SK-MEL-5 (cell line): ENCODE measurements around the gene TRAF3IP3. TPM values are rescaled to one million over a fixed set of nuclear protein-coding genes. Genes with fewer than 3 reads are reported as not detected.

Experiments
- DNase-seq: peaks from one replicate; pipeline ENCODE4 v3.0.0-alpha.2; 2016; ENCODE audit warnings: low read depth, low spot score
- in situ Hi-C: cut with HindIII; loops from 2 replicates; pipeline ENCODE4 v1.10.0; 2016; ENCODE audit warnings: low sequenced_read_pairs, high pct_unique_total_duplicates, low pct_unique_long_range_greater_than_20kb
- polyA plus RNA-seq, 2 experiments: library from polyadenylated mRNA; depleted of rRNA; stranded (reverse); fragments of >200 nt; gene quantifications; 2 replicates each; pipeline ENCODE4 v1.2.3, GENCODE V29; 2015
- total RNA-seq: library from RNA; depleted of rRNA; stranded (reverse); fragments of >200 nt; shearing (Covaris generic); gene quantifications from 2 replicates; pipeline ENCODE4 v1.2.3, GENCODE V29; 2014; rRNA removed

TRAF3IP3 gene, protein sequence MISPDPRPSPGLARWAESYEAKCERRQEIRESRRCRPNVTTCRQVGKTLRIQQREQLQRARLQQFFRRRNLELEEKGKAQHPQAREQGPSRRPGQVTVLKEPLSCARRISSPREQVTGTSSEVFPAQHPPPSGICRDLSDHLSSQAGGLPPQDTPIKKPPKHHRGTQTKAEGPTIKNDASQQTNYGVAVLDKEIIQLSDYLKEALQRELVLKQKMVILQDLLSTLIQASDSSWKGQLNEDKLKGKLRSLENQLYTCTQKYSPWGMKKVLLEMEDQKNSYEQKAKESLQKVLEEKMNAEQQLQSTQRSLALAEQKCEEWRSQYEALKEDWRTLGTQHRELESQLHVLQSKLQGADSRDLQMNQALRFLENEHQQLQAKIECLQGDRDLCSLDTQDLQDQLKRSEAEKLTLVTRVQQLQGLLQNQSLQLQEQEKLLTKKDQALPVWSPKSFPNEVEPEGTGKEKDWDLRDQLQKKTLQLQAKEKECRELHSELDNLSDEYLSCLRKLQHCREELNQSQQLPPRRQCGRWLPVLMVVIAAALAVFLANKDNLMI
- total RNA-seq: 0.61 TPM in 1 of 2 replicates, not detected in the other
- not detected in 2 replicates for polyA plus RNA-seq (2015; cell fraction: cytosol; rRNA removed)
- polyA plus RNA-seq (2015; cell fraction: nucleus; rRNA removed): not detected in 2 replicates

GRCh38 chr1:209755926-209756614, at the start of gene TRAF3IP3:
TSS of gene TRAF3IP3 (plus strand) at chr1:209756053. CDS start at chr1:209760040, 3,987 bp downstream.
- in situ Hi-C loops: no loop called here

DNA sequence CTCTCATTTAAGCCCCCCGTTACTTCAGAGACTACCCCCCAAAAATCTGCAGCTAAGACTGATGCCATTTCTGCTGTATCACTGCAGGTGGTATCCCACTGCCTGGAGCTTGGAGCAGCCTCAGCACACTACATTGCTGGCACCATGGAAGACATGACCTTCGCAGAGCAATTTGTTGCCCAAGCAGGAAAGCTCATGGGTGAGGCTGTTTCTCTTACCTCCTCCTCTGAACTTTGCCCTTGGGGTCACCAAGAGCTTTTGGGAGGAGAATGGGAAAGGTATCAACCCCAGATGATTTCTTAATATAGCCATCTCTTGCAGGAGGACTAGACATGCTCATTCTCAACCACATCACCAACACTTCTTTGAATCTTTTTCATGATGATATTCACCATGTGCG, 49.2 kb upstream of the TRAF3IP3 start:
- in situ Hi-C loops: no loop called here
- no peak for DNase-seq

More at GRCh38 chr1:209755926-209756614, at the start of gene TRAF3IP3:
- DNase-seq: no peak

- DNase-seq: no peak
- in situ Hi-C loops: no loop called here
Observed at GRCh38 chr1:209707308-209707707, 48.5 kb upstream of the TRAF3IP3 start.

DNA sequence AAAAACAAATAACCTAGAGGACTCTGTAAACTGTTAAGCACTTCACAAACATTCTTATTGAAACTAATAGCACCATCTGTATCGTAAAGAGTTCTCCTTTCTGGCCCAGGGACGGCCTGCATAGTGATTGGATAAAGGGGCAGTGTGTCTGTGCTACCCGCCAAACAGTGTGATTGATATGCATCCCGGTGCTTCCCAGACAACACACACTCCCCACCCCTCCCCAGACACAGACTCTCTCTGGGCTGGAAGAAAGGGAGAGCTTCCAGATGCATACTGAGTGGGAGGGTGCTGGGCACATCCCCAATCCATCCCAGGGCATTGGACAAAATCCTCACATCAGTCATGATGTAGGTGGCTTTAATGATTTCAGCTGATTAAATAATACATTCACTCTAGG, 47.6 kb upstream of the TRAF3IP3 start:
- DNase-seq: no peak
- in situ Hi-C loops: no loop called here

- in situ Hi-C loops: no loop called here
- DNase-seq: no peak
Observed at GRCh38 chr1:209710093-209710492, 45.8 kb upstream of the TRAF3IP3 start.

DNA sequence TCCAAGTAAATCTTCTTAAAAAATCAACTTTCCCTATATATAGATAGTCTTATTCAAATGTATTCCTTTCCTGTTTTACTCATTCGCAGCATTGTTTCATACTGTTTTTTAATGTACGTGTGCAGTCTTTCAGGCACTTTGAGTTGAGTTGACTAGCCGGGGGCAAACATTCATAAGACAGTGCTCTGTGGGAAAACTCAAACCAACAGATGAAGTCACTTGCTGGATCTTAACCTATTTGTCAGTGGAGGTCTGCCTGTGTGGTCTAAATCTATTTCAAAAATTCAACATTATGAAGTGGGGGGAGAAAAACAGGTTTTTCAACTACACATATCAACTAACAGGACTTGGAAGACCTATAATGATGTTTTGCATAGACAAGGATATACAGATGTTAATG, 45.0 kb upstream of the TRAF3IP3 start:
- in situ Hi-C loops: no loop called here
- no peak for DNase-seq

DNA sequence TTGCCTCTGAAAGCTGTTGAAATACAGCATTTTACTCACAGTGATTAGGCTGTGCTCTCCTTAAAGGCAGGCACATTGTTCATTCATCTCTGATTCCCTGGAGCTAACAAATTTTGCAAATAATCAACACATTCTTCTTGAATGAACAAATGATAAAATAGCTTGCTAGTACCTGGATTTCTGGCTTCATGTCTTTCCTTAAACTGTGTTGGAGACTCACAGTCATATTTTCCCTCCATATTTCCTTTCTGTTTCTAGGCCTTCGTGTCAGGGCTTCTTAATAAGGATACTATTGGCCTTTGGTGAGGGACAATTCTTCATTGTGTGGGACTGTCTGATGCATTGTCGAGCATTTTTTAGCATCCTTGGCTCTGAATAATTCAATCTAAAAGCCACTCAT, 41.5 kb upstream of the TRAF3IP3 start:
- no peak for DNase-seq
- in situ Hi-C loops: no loop called here

DNA sequence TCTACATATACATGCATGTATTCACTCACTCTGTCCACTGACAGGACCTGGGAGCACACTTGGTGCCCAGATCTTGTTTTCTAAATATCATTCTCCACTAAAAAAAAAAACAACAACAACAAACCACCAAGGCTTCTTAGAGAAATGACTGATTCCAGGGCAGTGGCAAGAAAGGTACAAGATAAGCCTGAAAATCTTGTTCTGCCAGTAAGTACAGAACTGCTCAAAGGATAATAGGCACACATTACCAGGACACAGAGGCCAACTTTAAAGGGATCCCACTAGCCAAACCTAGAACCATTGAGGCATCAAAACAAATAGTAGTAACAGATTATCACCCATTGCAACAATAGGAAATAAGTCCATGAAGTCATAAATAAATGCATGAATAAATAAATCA, 40.5 kb upstream of the TRAF3IP3 start:
- in situ Hi-C loops: no loop called here

GRCh38 chr1:209717818-209718217, 38.0 kb upstream of the TRAF3IP3 start:
- in situ Hi-C loops: no loop called here
- DNase-seq: no peak

More for the DNA sequence above, 40.5 kb upstream of the TRAF3IP3 start:
- DNase-seq: no peak

GRCh38 chr1:209720326-209720725, 35.5 kb upstream of the TRAF3IP3 start:
- in situ Hi-C loops: no loop called here
- DNase-seq: no peak

GRCh38 chr1:209720826-209721225, 35.0 kb upstream of the TRAF3IP3 start:
- no peak for DNase-seq
- in situ Hi-C loops: no loop called here

DNA sequence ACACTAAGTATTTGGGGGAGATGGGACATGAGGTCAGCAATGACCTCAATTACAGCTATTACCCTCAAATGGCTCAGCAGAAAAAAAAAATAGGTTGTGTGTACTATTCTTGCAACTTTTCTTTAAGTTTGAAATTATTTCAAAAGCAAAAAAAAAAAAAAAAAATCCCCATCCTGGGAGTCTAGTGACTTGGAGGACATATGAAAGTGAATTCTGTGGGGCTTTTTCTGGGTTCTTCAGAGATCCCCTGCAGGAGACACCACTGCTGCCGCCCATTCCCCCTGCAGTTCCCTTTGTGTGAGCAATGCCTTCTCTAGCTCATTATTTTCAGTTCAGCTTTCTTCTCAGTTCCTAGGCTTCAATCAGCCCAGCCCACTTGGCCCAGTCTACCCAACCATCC, 34.5 kb upstream of the TRAF3IP3 start:
- in situ Hi-C loops: no loop called here

DNA sequence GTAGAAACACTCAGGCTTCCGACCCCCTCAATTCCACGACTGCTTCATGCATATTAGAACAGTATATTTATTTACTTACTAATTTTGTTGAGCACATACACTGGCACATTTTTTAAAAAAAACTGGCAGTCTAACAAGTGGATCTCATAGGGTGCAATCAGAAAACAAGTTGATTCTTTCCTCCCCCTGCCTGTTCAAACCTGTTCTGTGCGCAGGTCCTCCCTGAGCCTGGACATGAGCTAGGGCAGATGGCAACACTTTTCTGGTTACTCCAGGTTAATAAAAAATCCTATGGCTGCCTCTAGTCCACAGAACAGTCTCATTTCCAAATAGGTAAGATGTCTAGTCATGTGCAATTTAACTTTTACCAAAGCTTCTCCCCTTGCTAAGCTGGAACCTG, 32.6 kb upstream of the TRAF3IP3 start:
- DNase-seq: no peak
- in situ Hi-C loops: no loop called here

More for the DNA sequence above, 34.5 kb upstream of the TRAF3IP3 start:
- DNase-seq: no peak

DNA sequence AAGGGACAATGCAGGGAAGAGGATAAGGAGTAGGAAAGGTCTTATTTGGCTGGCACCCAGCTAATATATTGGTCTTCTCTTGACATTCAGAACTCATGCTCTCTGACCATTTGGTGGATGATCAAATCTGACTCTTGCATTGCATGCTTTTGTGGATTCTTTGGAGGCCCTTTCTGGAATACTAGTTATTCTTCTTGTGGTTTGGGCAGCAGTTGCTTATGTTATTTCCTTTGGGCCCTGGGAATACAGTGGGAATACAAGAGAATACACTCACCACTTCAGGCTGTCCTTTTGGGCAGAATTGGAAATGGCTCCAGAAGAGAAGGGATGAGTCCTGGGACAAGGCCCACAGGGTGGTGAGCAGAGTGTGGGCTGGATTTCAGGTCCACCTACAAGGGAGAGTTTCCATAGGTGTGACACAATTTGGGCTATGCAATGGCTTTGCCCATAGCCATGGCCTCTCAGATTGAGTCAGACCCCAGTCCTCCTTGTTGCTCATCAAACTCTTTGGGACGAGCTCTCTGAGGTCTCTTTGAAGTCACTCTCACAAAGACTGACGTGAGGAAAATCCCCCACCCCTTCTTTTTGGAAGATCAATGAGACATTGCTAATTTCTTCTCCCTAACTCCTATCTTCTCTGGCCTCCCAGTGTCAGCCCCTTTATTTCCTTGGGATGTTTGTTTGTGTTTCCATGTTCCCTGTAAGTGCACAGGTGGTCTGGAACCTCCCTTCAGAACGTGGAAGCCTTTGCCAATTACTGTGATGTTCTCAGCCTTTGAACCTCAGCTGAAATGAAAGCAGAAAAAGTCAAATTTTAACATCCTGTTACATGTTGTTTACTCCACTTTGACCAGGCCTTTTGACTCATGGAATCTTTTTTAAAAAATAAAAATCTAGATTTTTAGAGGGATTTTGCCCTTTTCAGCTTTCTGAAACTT, 31.8 kb upstream of the TRAF3IP3 start:
- in situ Hi-C loops: no loop called here
- DNase-seq: no peak

- in situ Hi-C loops: no loop called here
Observed at GRCh38 chr1:209727286-209727685, 28.6 kb upstream of the TRAF3IP3 start.

DNA sequence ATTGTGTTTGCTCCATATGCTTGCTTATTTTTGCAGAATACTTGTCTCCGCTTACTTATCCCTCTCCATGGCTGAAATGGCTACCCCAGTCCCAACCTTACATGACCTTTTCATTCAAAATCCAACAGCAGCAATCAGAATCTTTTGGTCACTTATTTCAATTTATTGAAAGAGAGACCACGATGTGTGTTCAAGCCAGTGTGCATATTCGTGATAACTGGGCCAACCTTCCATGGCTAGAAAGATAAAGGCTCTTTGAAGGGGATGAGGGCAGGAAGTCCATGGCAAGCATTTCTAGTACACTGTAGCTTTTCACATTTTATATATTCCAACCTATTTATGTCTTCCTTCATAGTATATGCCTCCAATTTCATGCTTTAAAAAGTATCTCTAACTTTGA, 28.1 kb upstream of the TRAF3IP3 start:
- no peak for DNase-seq
- in situ Hi-C loops: no loop called here

More at GRCh38 chr1:209727286-209727685, 28.6 kb upstream of the TRAF3IP3 start:
- peak; percentile 23 for DNase-seq

GRCh38 chr1:209728466-209728865, 27.4 kb upstream of the TRAF3IP3 start:
- no peak for DNase-seq
- in situ Hi-C loops: no loop called here
